Measurements from ENCODE around the gene MBNL3. TPM values are rescaled to one million over a fixed set of nuclear protein-coding genes. Genes with fewer than 3 reads are reported as not detected.

MBNL3 gene
- polyA plus RNA-seq, 1 of the 3 experiments (the other 2 are of a cell fraction), result 0.21 TPM

GRCh38 chrX:132433001-132433400 is 55.8 kb downstream of the MBNL3 start:
- 49% methylated on average over 2 of the region's 2 CpGs for WGBS (ENCODE audit: low lambda C conversion rate)
- Histone ChIP-seq H3K9me3 (no peaks in the 10 kb centered on the region), H3K9ac (no peak overlapping the region), H4K20me1 (ENCODE audit: insufficient read depth) (no peaks in the 10 kb centered on the region), H3K4me1 (ENCODE audit: control insufficient read depth in 1 of 2, insufficient read depth in 2 of 2, low read depth in 1 of 2, low read length in 1 of 2) (no peaks in the 10 kb centered on the region; a peak in 1 of 4 replicates), H2AFZ (ENCODE audit: low read depth) (no peak overlapping the region), H3F3A (replicated peaks; ENCODE audit: insufficient read depth) (no peaks in the 10 kb centered on the region), H3K27me3 (ENCODE audit: insufficient read depth) (no peaks in the 10 kb centered on the region), H3K79me2 (ENCODE audit: insufficient read depth) (no peaks in the 10 kb centered on the region), H3K9me2 (no peaks in the 10 kb centered on the region), H3K36me3 (replicated peaks in 1 of 2; ENCODE audit: control insufficient read depth in 1 of 2, insufficient read depth in 2 of 2, low read length in 1 of 2) (no peaks in the 10 kb centered on the region), H3K4me2 (no peak overlapping the region), H3K27ac (ENCODE audit: low read depth in 2 of 2, low read length in 1 of 2) (no peak overlapping the region), H3K4me3 (ENCODE audit: low read depth in 2 of 2, low read length in 1 of 2) (no peak overlapping the region)
- DNase-seq, result no peak
- TF ChIP-seq NFIC (IDR thresholded peaks at IDR 0.05; ENCODE audit: borderline replicate concordance), result no peak
- no peak for TF ChIP-seq PBX3 (IDR thresholded peaks at IDR 0.05)
- no peak for TF ChIP-seq USF2 (IDR thresholded peaks at IDR 0.05; ENCODE audit: borderline replicate concordance, low read depth, low read length)
- no peak for TF ChIP-seq GATA2 (CRISPR knock-in tag; IDR thresholded peaks at IDR 0.05)
- no peak for TF ChIP-seq NRF1 (IDR thresholded peaks at IDR 0.05; ENCODE audit: low read depth, low read length)
- TF ChIP-seq RCOR1 (IDR thresholded peaks at IDR 0.05; ENCODE audit: low read length), result no peak
- no peak for TF ChIP-seq TAF1 (IDR thresholded peaks at IDR 0.05; ENCODE audit: borderline replicate concordance, low read depth, low read length)
- TF ChIP-seq TEAD4 (IDR thresholded peaks at IDR 0.05; ENCODE audit: borderline replicate concordance, insufficient read depth), result no peak
- TF ChIP-seq FOSL2 (IDR thresholded peaks at IDR 0.05; ENCODE audit: borderline replicate concordance, low read depth), result no peak
- TF ChIP-seq MAX (IDR thresholded peaks at IDR 0.05; ENCODE audit: low read depth), result no peak
- no peak for TF ChIP-seq YY1 (IDR thresholded peaks at IDR 0.05; ENCODE audit: low read depth)
- TF ChIP-seq ZBTB33 (IDR thresholded peaks at IDR 0.05; ENCODE audit: borderline replicate concordance, low read depth), result no peak
- no peak for TF ChIP-seq EP300 (IDR thresholded peaks at IDR 0.05; ENCODE audit: borderline replicate concordance in 1 of 2, low read depth in 1 of 2, low read length in 1 of 2)
- no peak for TF ChIP-seq REST (IDR thresholded peaks at IDR 0.05; ENCODE audit: low read depth, low read length)
- no peak for TF ChIP-seq GABPA (IDR thresholded peaks at IDR 0.05; ENCODE audit: low read depth)
- TF ChIP-seq ELF1 (IDR thresholded peaks at IDR 0.05), result no peak
- TF ChIP-seq CTCF (IDR thresholded peaks at IDR 0.05), result no peak
- no peak for TF ChIP-seq IRF3 (IDR thresholded peaks at IDR 0.05; ENCODE audit: low read depth, low read length)
- ChIA-PET CTCF (no interaction called here), POLR2A (no interaction called here)
